OCI-LY7 (cell line): ENCODE measurements around the gene RHNO1. TPM values are rescaled to one million over a fixed set of nuclear protein-coding genes. Genes with fewer than 3 reads are reported as not detected.

ENCODE experiments used
- BruUV-seq: library from RNA; stranded (reverse); fragments of 400-500 nt; replicated peaks from 2 replicates; lab custom pipeline; 2021; lab: Mats Ljungman, UMichigan
- CTCF ChIA-PET: fragments of 300-600 bp; sonication (Branson Sonifier 250); formaldehyde crosslinking; loops from one replicate; lab custom pipeline; 2022; ENCODE audit warnings: antibody characterized with exemption; ENCODE audit not compliant: unreplicated experiment; lab: Charles Lee
- POLR2A ChIA-PET: fragments of 300-600 bp; sonication (Branson Sonifier 250); formaldehyde crosslinking; loops from one replicate; lab custom pipeline; 2022; ENCODE audit warnings: antibody characterized with exemption; lab: Charles Lee
- DNase-seq: peaks from one replicate; pipeline ENCODE4 v3.0.0-alpha.2; 2015; ENCODE audit warnings: low spot score
- H2AFZ ChIP-seq: fragments of 200-600 bp; sonication (generic), shearing (Covaris generic); 2 replicates; pipeline ENCODE4 v1.6.1; 2014; ENCODE audit warnings: mild to moderate bottlenecking, antibody characterized with exemption, low read length, moderate library complexity
- H3K27ac ChIP-seq: fragments of 200-600 bp; sonication (generic); 2 replicates; pipeline ENCODE4 v1.5.1; 2014; ENCODE audit warnings: mixed run types, low read depth, mild to moderate bottlenecking, moderate library complexity, low read length, inconsistent platforms; ENCODE audit not compliant: poor library complexity, severe bottlenecking
- H3K36me3 ChIP-seq: fragments of 200-600 bp; sonication (generic); 2 replicates; pipeline ENCODE4 v1.6.1; 2014; ENCODE audit warnings: mild to moderate bottlenecking, antibody characterized with exemption, low read length, moderate library complexity, mixed read lengths; ENCODE audit not compliant: insufficient read depth
- H3K4me1 ChIP-seq: fragments of 200-600 bp; sonication (generic); 2 replicates; pipeline ENCODE4 v1.5.1; 2014; ENCODE audit warnings: mild to moderate bottlenecking, low read length; ENCODE audit not compliant: insufficient read depth, poor library complexity, severe bottlenecking
- H3K4me2 ChIP-seq: fragments of 200-600 bp; sonication (generic); 2 replicates; pipeline ENCODE4 v1.6.1; 2014; ENCODE audit warnings: mild to moderate bottlenecking, low read length
- H3K4me3 ChIP-seq: fragments of 200-600 bp; sonication (generic); 2 replicates; pipeline ENCODE4 v1.5.1; 2014; ENCODE audit warnings: mild to moderate bottlenecking, low read depth, low read length; ENCODE audit not compliant: poor library complexity, severe bottlenecking
- H3K79me2 ChIP-seq: fragments of 200-600 bp; sonication (generic); 2 replicates; pipeline ENCODE4 v1.6.1; 2016; ENCODE audit warnings: low read depth, mild to moderate bottlenecking, low read length, moderate library complexity, mixed read lengths; ENCODE audit not compliant: insufficient read depth
- H3K9me2 ChIP-seq: fragments of 200-600 bp; sonication (generic); 2 replicates; pipeline ENCODE4 v1.6.1; 2016; ENCODE audit warnings: mild to moderate bottlenecking, low read length, mixed read lengths; ENCODE audit not compliant: insufficient read depth
- H3K9me3 ChIP-seq: fragments of 200-600 bp; sonication (generic); 2 replicates; pipeline ENCODE4 v1.6.1; 2014; ENCODE audit warnings: mild to moderate bottlenecking, mixed run types, low read length, mixed read lengths
- H4K20me1 ChIP-seq: fragments of 200-600 bp; sonication (generic); 2 replicates; pipeline ENCODE4 v1.6.1; 2014; ENCODE audit warnings: mild to moderate bottlenecking, antibody characterized with exemption, low read length, moderate library complexity, mixed read lengths; ENCODE audit not compliant: insufficient read depth
- EZH2phosphoT487 ChIP-seq: fragments of 200-600 bp; sonication (generic); IDR thresholded peaks from 2 replicates; pipeline ENCODE4 v1.6.1; 2018; ENCODE audit warnings: low read depth, borderline replicate concordance, mild to moderate bottlenecking, mixed run types, antibody characterized with exemption, low read length, moderate library complexity, mixed read lengths
- intact Hi-C: fragments of 100-400 bp; cut with micrococcal nuclease; formaldehyde crosslinking; loops from one replicate; pipeline ENCODE4 v1.10.0; 2022; ENCODE audit not compliant: unreplicated experiment
- total RNA-seq, 2 experiments: library from RNA; depleted of rRNA in 1 of 2; stranded (reverse); fragments of >200 nt in 1 of 2; shearing (Covaris generic) in 1 of 2; gene quantifications; 2 replicates each; pipeline ENCODE4 v1.2.3, GENCODE V29; 2014 to 2022
- TF ChIP-seq, protein P1 (sequence below): fragments of 200-600 bp; sonication (generic); conservative IDR thresholded peaks from 2 replicates; pipeline ENCODE4 v1.5.1; 2014; ENCODE audit warnings: mild to moderate bottlenecking, antibody characterized with exemption, low read length, moderate library complexity, mixed read lengths

Gene RHNO1
- total RNA-seq, 2 experiments from 2014 or later, result 48.3 to 69.8 TPM

DNA sequence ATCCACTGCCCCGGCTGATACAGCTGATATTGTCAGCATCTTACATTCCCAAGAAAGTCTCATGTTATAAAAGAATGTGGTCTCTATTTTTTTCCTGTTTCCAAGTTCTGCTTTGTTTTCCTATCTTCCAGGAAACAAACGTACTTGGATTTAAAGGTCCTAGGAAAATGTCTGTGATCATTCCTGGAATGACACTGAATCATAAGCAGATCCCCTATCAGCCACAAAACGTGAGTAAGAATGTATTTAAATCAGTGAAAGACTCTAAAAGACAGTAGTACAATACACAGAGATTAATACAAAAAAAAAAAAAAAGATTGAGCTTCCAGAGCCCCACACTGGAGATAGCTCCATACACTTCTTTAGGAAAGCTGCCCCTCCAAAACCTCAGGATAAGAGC, 60.5 kb downstream of the RHNO1 start:
- Histone ChIP-seq H3K9me2 (no peaks in the 10 kb centered on the region), H3K4me3 (no peak overlapping the region), H3K36me3 (0 out of 2 replicates have a peak, but pooled peaks cover 3% of the 10 kb centered on the region), H4K20me1 (no peaks in the 10 kb centered on the region), H3K27ac (no peak overlapping the region), H3K4me1 (no peaks in the 10 kb centered on the region), H3K9me3 (no peaks in the 10 kb centered on the region), H3K79me2 (no peaks in the 10 kb centered on the region), H2AFZ (no peak overlapping the region), H3K4me2 (no peak overlapping the region)
- ChIA-PET CTCF (interaction anchor here (1.0 kb wide), 1 partner anchor 12 kb away, joined by 3 read pairs; no protein-coding TSS in a partner anchor), POLR2A (interaction anchor here (1.6 kb wide), 1 partner anchor 12 kb away, joined by 4 read pairs; no protein-coding TSS in a partner anchor)
- no TSS peak for BruUV-seq
- TF ChIP-seq, protein P1, sequence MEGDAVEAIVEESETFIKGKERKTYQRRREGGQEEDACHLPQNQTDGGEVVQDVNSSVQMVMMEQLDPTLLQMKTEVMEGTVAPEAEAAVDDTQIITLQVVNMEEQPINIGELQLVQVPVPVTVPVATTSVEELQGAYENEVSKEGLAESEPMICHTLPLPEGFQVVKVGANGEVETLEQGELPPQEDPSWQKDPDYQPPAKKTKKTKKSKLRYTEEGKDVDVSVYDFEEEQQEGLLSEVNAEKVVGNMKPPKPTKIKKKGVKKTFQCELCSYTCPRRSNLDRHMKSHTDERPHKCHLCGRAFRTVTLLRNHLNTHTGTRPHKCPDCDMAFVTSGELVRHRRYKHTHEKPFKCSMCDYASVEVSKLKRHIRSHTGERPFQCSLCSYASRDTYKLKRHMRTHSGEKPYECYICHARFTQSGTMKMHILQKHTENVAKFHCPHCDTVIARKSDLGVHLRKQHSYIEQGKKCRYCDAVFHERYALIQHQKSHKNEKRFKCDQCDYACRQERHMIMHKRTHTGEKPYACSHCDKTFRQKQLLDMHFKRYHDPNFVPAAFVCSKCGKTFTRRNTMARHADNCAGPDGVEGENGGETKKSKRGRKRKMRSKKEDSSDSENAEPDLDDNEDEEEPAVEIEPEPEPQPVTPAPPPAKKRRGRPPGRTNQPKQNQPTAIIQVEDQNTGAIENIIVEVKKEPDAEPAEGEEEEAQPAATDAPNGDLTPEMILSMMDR, result no peak
- TF ChIP-seq EZH2phosphoT487, result no peak
- intact Hi-C loops, result no loop called here
- DNase-seq, result no peak

Other genes starting within 250 kb of the RHNO1 start
- 70.3 and 86.7 TPM in 2 replicates for gene FKBP4, start 82.3 kb upstream of the RHNO1 start, total RNA-seq (2014; rRNA removed; shearing (Covaris generic))
- 110 and 131 TPM in 2 replicates for gene FKBP4, start 82.3 kb upstream of the RHNO1 start, total RNA-seq (2022)
- gene ITFG2, start 64.6 kb upstream of the RHNO1 start, total RNA-seq (2014; rRNA removed; shearing (Covaris generic)), result 37.4 and 55.2 TPM in 2 replicates
- gene ITFG2, start 64.6 kb upstream of the RHNO1 start, total RNA-seq (2022), result 42.0 and 56.9 TPM in 2 replicates
- gene NRIP2, start 42.2 kb upstream of the RHNO1 start, total RNA-seq (2014; rRNA removed; shearing (Covaris generic)), result not detected in 2 replicates
- not detected in 2 replicates for gene NRIP2, start 42.2 kb upstream of the RHNO1 start, total RNA-seq (2022)
- gene TEX52, start 20.2 kb upstream of the RHNO1 start, total RNA-seq (2014; rRNA removed; shearing (Covaris generic)), result 0.25 TPM in 1 of 2 replicates, not detected in the other
- gene TEX52, start 20.2 kb upstream of the RHNO1 start, total RNA-seq (2022), result 0.29 TPM in 1 of 2 replicates, not detected in the other
- gene FOXM1, start within 50 bp of the RHNO1 start, total RNA-seq (2014; rRNA removed; shearing (Covaris generic)), result 91.7 and 109 TPM in 2 replicates
- 173 and 194 TPM in 2 replicates for gene FOXM1, start within 50 bp of the RHNO1 start, total RNA-seq (2022)
- 6.9 and 10.7 TPM in 2 replicates for gene TULP3, start 13.7 kb downstream of the RHNO1 start, total RNA-seq (2014; rRNA removed; shearing (Covaris generic))
- 9.5 and 11.0 TPM in 2 replicates for gene TULP3, start 13.7 kb downstream of the RHNO1 start, total RNA-seq (2022)
- not detected in 2 replicates for gene TEAD4, start 82.2 kb downstream of the RHNO1 start, total RNA-seq (2014; rRNA removed; shearing (Covaris generic))
- not detected in 2 replicates for gene TEAD4, start 82.2 kb downstream of the RHNO1 start, total RNA-seq (2022)
- gene TSPAN9, start 200.2 kb downstream of the RHNO1 start, total RNA-seq (2014; rRNA removed; shearing (Covaris generic)), result 0.50 TPM in 1 of 2 replicates, not detected in the other
- 0.74 and 1.3 TPM in 2 replicates for gene TSPAN9, start 200.2 kb downstream of the RHNO1 start, total RNA-seq (2022)